Epithelial cell of proximal tubule (primary cell): ENCODE data around the gene ST6GALNAC3. TPM values are rescaled to one million over a fixed set of nuclear protein-coding genes. Genes with fewer than 3 reads are reported as not detected.

Experiments
- DNase-seq: peaks from one replicate; pipeline ENCODE4 v3.0.0-alpha.2; 2011; ENCODE audit warnings: low read depth
- H3K4me3 ChIP-seq: 2 replicates; pipeline ENCODE4 v1.5.1; 2011; ENCODE audit warnings: low read depth, mild to moderate bottlenecking, low read length
- total RNA-seq: library from RNA; depleted of rRNA; stranded (reverse); fragments of >200 nt; gene quantifications from 2 replicates; pipeline ENCODE4 v1.2.3, GENCODE V29; 2015
- TF ChIP-seq, protein P1 (sequence below): conservative IDR thresholded peaks from 2 replicates; pipeline ENCODE4 v1.5.1; 2012; ENCODE audit warnings: low read depth, mild to moderate bottlenecking, low read length

The ST6GALNAC3 gene
- total RNA-seq, result 0.75 and 1.8 TPM in 2 replicates

DNA sequence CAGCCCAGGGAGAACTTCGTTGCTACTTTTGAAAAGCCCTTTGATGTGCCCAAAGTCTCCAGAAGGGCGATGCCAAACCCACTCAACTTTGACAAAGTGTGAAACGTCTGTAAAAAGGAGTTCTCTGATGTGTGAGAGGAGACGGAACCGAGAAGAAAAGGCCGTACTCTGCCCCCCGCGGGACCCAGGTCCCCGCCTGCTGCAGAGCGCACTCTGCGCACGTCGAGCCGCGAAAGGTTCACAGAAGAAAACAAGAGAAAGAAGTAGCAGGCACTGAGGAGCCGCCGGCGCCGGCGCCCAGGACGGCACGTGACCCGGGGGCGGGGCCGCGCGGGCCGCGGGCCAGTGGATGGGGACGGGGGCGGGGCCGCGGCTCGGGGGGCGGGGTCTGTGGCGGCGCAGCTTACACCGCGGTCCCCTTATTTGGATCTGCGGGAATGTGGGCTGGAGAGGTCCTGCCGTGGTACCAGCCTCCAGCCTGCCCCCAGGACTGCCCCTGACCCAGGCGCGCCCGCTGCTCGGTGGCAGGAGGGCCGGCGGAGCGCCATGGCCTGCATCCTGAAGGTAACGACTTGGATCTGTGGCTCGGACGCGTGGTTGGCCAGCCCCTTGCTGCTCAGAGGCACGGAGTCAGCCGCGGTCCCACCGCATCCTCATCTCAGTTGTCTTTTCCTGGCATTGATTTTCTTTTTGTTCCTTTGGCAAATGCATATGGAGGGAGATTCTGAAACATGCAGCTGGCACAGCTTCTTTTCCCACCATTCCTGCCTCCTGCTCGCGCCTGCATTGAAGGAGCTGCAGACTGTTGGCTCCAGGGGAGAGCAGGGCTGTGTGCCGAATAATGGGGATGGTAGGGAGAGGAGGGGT is at the start of gene ST6GALNAC3:
TSS of gene ST6GALNAC3 (plus strand) at position 426 of the 867 bp plus-strand sequence.
- TF ChIP-seq, protein P1, sequence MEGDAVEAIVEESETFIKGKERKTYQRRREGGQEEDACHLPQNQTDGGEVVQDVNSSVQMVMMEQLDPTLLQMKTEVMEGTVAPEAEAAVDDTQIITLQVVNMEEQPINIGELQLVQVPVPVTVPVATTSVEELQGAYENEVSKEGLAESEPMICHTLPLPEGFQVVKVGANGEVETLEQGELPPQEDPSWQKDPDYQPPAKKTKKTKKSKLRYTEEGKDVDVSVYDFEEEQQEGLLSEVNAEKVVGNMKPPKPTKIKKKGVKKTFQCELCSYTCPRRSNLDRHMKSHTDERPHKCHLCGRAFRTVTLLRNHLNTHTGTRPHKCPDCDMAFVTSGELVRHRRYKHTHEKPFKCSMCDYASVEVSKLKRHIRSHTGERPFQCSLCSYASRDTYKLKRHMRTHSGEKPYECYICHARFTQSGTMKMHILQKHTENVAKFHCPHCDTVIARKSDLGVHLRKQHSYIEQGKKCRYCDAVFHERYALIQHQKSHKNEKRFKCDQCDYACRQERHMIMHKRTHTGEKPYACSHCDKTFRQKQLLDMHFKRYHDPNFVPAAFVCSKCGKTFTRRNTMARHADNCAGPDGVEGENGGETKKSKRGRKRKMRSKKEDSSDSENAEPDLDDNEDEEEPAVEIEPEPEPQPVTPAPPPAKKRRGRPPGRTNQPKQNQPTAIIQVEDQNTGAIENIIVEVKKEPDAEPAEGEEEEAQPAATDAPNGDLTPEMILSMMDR, result no peak
- peak within 1 kb of the TSS; percentile 67 for H3K4me3 ChIP-seq
- no peak for DNase-seq

DNA sequence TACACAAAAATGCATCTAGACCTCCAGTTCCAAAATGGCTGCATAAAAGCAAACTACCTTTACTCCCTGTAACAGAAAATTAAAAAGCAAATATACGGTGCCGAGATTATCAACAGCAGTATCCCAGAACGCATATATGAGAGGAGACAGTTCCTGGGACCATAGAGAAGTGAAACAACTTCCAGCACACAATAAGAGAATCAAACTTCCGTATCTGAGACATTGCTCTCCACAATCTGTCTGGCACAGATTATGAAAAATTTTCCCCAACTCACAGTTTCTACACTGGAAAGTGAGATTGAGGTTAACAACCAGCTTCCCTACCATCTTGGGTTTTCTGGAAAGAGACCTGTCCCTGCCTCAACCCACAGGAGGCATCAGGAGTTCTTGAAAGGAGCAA is 47.2 kb upstream of the ST6GALNAC3 start:
- H3K4me3 ChIP-seq, result no peak overlapping the region
- TF ChIP-seq, protein P1, result no peak

DNA sequence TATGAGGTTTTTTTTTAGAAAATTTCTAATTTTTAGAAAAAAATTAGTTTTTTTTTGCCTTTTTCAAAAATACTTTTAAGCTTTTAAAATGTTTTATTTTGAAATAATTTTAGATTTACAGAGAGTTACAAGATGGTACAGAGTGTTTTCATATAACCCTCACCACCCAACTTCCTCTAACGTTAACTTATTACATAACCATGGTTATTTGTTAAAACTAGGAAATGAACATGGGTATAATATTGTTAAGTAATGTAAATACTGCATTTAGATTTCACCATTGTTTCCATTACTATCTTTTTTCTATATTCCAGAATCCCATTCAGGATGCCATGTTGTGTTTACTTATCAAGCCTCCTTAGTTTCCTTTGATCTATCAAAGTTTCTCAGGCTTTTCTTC is 45.2 kb upstream of the ST6GALNAC3 start:
- DNase-seq, result no peak
- H3K4me3 ChIP-seq, result no peak overlapping the region
- TF ChIP-seq, protein P1, result no peak

More for the DNA sequence above, 47.2 kb upstream of the ST6GALNAC3 start:
- DNase-seq, result no peak

DNA sequence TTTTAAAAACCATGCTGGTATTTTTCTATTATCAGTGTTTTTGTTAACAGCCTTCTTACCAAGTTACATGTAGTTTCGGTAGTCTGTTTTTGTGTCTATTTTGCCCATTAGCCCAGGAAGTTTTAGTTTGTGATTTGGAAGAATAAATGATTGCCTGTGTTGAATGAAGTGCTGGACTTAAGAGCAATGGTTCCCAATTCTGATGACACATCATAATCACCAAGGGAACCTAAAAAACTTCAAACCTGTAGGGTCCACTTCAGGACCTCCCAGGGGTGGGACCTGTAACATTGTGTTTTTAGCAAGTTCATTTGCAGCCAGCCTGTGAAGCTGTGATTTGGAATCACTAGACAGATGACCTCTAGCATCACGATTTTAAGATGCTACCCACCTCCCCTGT is 43.0 kb upstream of the ST6GALNAC3 start:
- TF ChIP-seq, protein P1, result no peak
- no peak overlapping the region for H3K4me3 ChIP-seq
- no peak for DNase-seq

DNA sequence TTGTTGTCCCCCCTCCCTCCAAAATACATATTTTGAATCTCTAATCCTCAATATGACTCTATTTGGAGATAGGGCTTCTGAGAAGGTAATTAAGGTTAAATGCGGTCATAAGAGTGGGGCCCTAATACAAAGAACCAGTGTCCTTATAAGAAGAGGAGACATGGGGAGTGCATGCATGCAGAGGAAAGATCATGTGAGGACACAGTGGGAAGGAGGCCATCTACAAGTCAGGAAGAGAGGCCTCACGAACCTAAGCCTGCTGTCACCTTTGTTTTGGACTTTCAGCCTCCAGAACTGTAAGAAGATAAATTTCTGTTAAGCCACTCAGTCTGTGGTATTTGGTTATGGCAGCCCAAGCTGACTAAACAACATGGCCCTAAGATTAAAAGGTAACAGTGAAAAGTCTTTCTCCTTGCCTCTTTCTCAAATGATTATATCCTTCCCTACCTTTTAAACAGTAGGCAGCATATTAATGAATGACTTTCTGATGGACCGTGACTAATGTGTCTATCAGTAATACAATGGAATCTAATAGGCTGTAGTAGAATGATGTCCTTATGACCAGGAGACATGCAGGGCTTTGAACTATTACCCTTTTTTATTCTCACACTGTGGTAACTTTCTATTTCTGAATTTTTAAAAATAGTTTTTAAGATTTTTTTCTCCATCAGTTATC is 40.6 kb upstream of the ST6GALNAC3 start:
- TF ChIP-seq, protein P1, result no peak
- peak; percentile 16 for DNase-seq
- H3K4me3 ChIP-seq, result no peak overlapping the region

DNA sequence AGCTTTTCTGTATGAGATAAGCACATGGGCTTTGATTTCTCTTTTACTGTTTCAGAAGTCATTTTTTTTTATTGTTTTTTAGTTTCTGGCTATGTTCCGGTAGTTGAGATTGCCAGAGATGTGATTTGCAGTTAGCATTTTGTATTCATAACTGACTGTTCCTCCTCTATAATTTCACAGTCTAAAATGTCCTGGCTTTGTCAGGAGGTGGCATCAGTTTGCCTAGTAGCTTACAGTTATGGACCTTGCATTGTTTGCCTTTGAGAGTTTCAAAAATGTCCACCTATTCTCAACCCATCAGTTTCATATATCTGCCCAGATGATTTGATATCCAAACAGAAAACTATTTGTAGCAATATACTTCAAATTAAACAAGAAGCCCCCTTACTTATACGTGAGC is 39.5 kb upstream of the ST6GALNAC3 start:
- no peak for DNase-seq
- TF ChIP-seq, protein P1, result peak; percentile 45

More for the DNA sequence above, 39.5 kb upstream of the ST6GALNAC3 start:
- H3K4me3 ChIP-seq, result no peak overlapping the region
